LNCaP clone FGC (cell line): ENCODE results near the gene BAG5.
"Not testable (repeated sequence)": the region's sequence is repeated elsewhere in the genome, so short reads cannot be mapped to it uniquely, and the experiment has no call there.

Experiments
- DNase-seq: peaks from one replicate; pipeline ENCODE4 v3.0.0-alpha.2; 2011; ENCODE audit warnings: low read depth
- H3K4me3 ChIP-seq: 2 replicates; pipeline ENCODE4 v1.5.1; 2011; ENCODE audit warnings: mild to moderate bottlenecking, low read depth, low read length, control low read depth
- CTCF ChIP-seq: IDR thresholded peaks from 2 replicates; pipeline ENCODE4 v1.5.1; 2012; ENCODE audit warnings: mild to moderate bottlenecking; ENCODE audit not compliant: control insufficient read depth, insufficient read depth; ENCODE audit errors: extremely low read depth

The BAG5 gene

GRCh38 chr14:103562429-103563225 lies at the start of gene BAG5, which contains the start of gene COA8:
Gene BAG5, minus strand, starts transcription at chr14:103562657. Its CDS starts 1,493 bp downstream, at chr14:103561164.
Gene COA8, plus strand, starts transcription at chr14:103562960. Its CDS starts 42 bp downstream, at chr14:103563002.
- DNase-seq, result peak; percentile 58
- peak within 1 kb of the TSS; percentile 62 for H3K4me3 ChIP-seq
- no peak for TF ChIP-seq CTCF

- DNase-seq, result no peak
- TF ChIP-seq CTCF, result no peak
- H3K4me3 ChIP-seq, result no peak overlapping the region
These were observed 48.8 kb upstream of the BAG5 start for GRCh38 chr14:103611215-103611614.

GRCh38 chr14:103609081-103609480 lies 46.6 kb upstream of the BAG5 start:
- not testable (repeated sequence) for DNase-seq, H3K4me3 ChIP-seq

GRCh38 chr14:103607822-103608221 lies 45.4 kb upstream of the BAG5 start:
- no peak for DNase-seq
- H3K4me3 ChIP-seq, result no peak overlapping the region
- TF ChIP-seq CTCF, result no peak

- H3K4me3 ChIP-seq, result no peak overlapping the region
- DNase-seq, result no peak
- TF ChIP-seq CTCF, result peak; percentile 24; the same call in 1 of the 2 replicates
These were observed 44.7 kb upstream of the BAG5 start for GRCh38 chr14:103606963-103607668.

GRCh38 chr14:103604620-103605019 lies 42.2 kb upstream of the BAG5 start:
- no peak overlapping the region for H3K4me3 ChIP-seq
- no peak for TF ChIP-seq CTCF
- DNase-seq, result no peak

- no peak for DNase-seq
- no peak for TF ChIP-seq CTCF
- H3K4me3 ChIP-seq, result no peak overlapping the region
These were observed 38.0 kb upstream of the BAG5 start for GRCh38 chr14:103600503-103600902.
